Measurements from ENCODE around the gene MAN1A1. TPM values are rescaled to one million over a fixed set of nuclear protein-coding genes. Genes with fewer than 3 reads are reported as not detected.

MAN1A1 gene
- total and polyA plus RNA-seq, 2 of the 8 experiments (the other 6 are each of a cell fraction or from before 2014, with no cell fraction given), result 1.8 to 5.4 TPM

DNA sequence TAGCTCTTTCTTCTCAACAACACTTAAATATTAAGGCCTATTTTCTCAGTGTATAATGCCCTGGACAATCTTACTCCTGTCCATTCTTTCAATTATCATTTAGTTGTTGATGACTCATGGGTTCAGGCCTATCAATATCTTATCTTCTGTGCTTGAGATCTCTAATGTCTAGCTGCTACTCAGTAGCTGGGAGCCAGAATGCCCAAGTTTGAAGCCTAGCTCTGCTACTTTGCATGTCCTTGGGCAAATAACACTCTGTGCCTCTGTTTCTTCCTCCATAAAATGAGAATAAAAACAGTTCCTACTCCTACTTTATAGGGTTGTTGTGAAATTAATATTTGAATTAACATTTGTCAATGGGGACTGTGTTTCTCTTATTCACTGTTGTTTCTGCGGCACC, 69.5 kb downstream of the MAN1A1 start:
- WGBS, 2 experiments (ENCODE audit: extremely low coverage in 1 of 2, insufficient coverage in 1 of 2, insufficient read length in 1 of 2, insufficient replicate concordance in 2 of 2, low coverage in 1 of 2, low lambda C conversion rate in 2 of 2, missing lambda C conversion rate in 1 of 2), result 93% methylated on average over 1 of the region's 1 CpG; no CpG with 5 or more reads in 1 of the 2 experiments
- no peaks in the 10 kb centered on the region for H3K23me2 ChIP-seq (ENCODE audit: low read depth, low read length)
- no peak for FAIRE-seq
- H3K56ac ChIP-seq (replicated peaks; ENCODE audit: insufficient read length, low read depth, low read length), result no peak overlapping the region
- no peak overlapping the region for H3K18ac ChIP-seq (ENCODE audit: extremely low read depth, low read length)
- DNase-seq (ENCODE audit: low read depth in 1 of 2, low spot score in 2 of 2), result no peak
- H2BK15ac ChIP-seq (ENCODE audit: low read length), result no peak overlapping the region
- ChIA-PET POLR2A (ENCODE audit: partially characterized antibody) (no interaction called here), CTCF (ENCODE audit: partially characterized antibody) (no interaction called here)
- no peak overlapping the region for H3K9ac ChIP-seq (replicated peaks in 1 of 4; ENCODE audit: extremely low read depth in 1 of 4, low read depth in 3 of 4, low read length in 3 of 4)
- no peak overlapping the region for H3K27ac ChIP-seq (ENCODE audit: low read depth, low read length)
- no peak overlapping the region for H3K4me2 ChIP-seq (ENCODE audit: insufficient read depth in 1 of 2, low read depth in 2 of 2, low read length in 2 of 2)
- H3K23ac ChIP-seq (ENCODE audit: insufficient read length), result no peak overlapping the region
- H2BK20ac ChIP-seq (ENCODE audit: low read length), result no peak overlapping the region
- H2AFZ ChIP-seq (ENCODE audit: low read length), result no peak overlapping the region
- H3K79me2 ChIP-seq (ENCODE audit: control insufficient read depth in 1 of 2, insufficient read depth in 2 of 2, low read length in 2 of 2), result no peaks in the 10 kb centered on the region
- H4K8ac ChIP-seq (ENCODE audit: extremely low read depth, insufficient read depth, low read length), result no peak overlapping the region
- no peak for TF ChIP-seq CEBPB (IDR thresholded peaks at IDR 0.05; ENCODE audit: low read depth, low read length)
- TF ChIP-seq BCL11A (IDR thresholded peaks at IDR 0.05; ENCODE audit: low read depth in 2 of 2, low read length in 2 of 2), result no peak
- TF ChIP-seq RFX5 (IDR thresholded peaks at IDR 0.05; ENCODE audit: borderline replicate concordance, low read depth, low read length), result no peak
- TF ChIP-seq E2F6 (IDR thresholded peaks at IDR 0.05), result no peak
- no peak for TF ChIP-seq SAP30 (IDR thresholded peaks at IDR 0.05; ENCODE audit: insufficient read depth, insufficient replicate concordance, low read length)
- TF ChIP-seq TBP (IDR thresholded peaks at IDR 0.05; ENCODE audit: low read depth, low read length), result no peak
- no peak for TF ChIP-seq EGR1 (IDR thresholded peaks at IDR 0.05; ENCODE audit: borderline replicate concordance, low read depth, low read length)
- no peak for TF ChIP-seq BACH1 (IDR thresholded peaks at IDR 0.05; ENCODE audit: low read length)
- no peak for TF ChIP-seq SUZ12 (IDR thresholded peaks at IDR 0.05; ENCODE audit: low read length)
- TF ChIP-seq POLR2A (IDR thresholded peaks at IDR 0.05; ENCODE audit: control extremely low read depth in 1 of 2, low read depth in 2 of 2, low read length in 2 of 2), result no peak
- no peak for TF ChIP-seq KDM5A (IDR thresholded peaks at IDR 0.05; ENCODE audit: low read length)
- no peak for TF ChIP-seq SIN3A (conservative IDR thresholded peaks at IDR 0.05 in 1 of 2, IDR thresholded peaks at IDR 0.05 in 1 of 2; ENCODE audit: low read depth in 1 of 2, low read length in 2 of 2)
- TF ChIP-seq SRF (IDR thresholded peaks at IDR 0.05; ENCODE audit: low read depth, low read length), result no peak
- no peak overlapping the region for H3K4ac ChIP-seq (replicated peaks; ENCODE audit: insufficient read length, low read depth, low read length)
- H4K91ac ChIP-seq (replicated peaks; ENCODE audit: insufficient read length, low read length), result no peak overlapping the region
- H3K14ac ChIP-seq (ENCODE audit: insufficient read length), result no peak overlapping the region
- no peak overlapping the region for H4K5ac ChIP-seq (ENCODE audit: insufficient read length, low read depth, low read length)
- no peak overlapping the region for H3K4me3 ChIP-seq (ENCODE audit: extremely low read depth in 1 of 4, insufficient read depth in 2 of 4, low read depth in 3 of 4, low read length in 4 of 4)
- H3K36me3 ChIP-seq (ENCODE audit: control insufficient read depth in 2 of 4, insufficient read depth in 4 of 4, low read length in 3 of 4), result no peaks in the 10 kb centered on the region; a peak in 1 of 8 replicates
- H2BK120ac ChIP-seq (replicated peaks; ENCODE audit: low read depth, low read length), result no peak overlapping the region
- H2AK5ac ChIP-seq (ENCODE audit: low read depth, low read length), result no peak overlapping the region
- no peaks in the 10 kb centered on the region; a peak in 1 of 4 replicates for H3K9me3 ChIP-seq (ENCODE audit: insufficient read depth in 2 of 2, low read depth in 1 of 2, low read length in 1 of 2)
- H3K4me1 ChIP-seq (replicated peaks in 1 of 4; ENCODE audit: control insufficient read depth in 3 of 4, insufficient read depth in 4 of 4, low read length in 3 of 4), result no peaks in the 10 kb centered on the region
- no peak overlapping the region for H2BK12ac ChIP-seq (ENCODE audit: low read depth, low read length)
- H3K27me3 ChIP-seq (replicated peaks in 1 of 4; ENCODE audit: control insufficient read depth in 3 of 4, extremely low read depth in 1 of 4, insufficient read depth in 3 of 4, low read length in 3 of 4), result no peaks in the 10 kb centered on the region
- H2BK5ac ChIP-seq (ENCODE audit: low read depth, low read length), result no peak overlapping the region
- no peaks in the 10 kb centered on the region for H3K79me1 ChIP-seq (ENCODE audit: low read depth, low read length)
- H4K20me1 ChIP-seq (replicated peaks in 1 of 2; ENCODE audit: control insufficient read depth in 1 of 2, insufficient read depth in 2 of 2, low read length in 2 of 2), result no peaks in the 10 kb centered on the region
